AG09309 (cell line): Measurements from ENCODE around the gene STMN3.

ENCODE experiments used
- DNase-seq: peaks from one replicate; pipeline ENCODE4 v3.0.0-alpha.2; 2010; ENCODE audit warnings: low read depth
- H3K4me3 ChIP-seq: 2 replicates; pipeline ENCODE4 v1.5.1; 2011; ENCODE audit warnings: mild to moderate bottlenecking, low read depth, low read length, moderate library complexity; ENCODE audit not compliant: control insufficient read depth
- TF ChIP-seq, protein P1 (sequence below): IDR thresholded peaks from 2 replicates; pipeline ENCODE4 v1.5.1; 2011; ENCODE audit warnings: mild to moderate bottlenecking, low read depth, low read length, inconsistent platforms; ENCODE audit not compliant: insufficient read depth, control insufficient read depth; ENCODE audit errors: missing control alignments

Gene STMN3

DNA sequence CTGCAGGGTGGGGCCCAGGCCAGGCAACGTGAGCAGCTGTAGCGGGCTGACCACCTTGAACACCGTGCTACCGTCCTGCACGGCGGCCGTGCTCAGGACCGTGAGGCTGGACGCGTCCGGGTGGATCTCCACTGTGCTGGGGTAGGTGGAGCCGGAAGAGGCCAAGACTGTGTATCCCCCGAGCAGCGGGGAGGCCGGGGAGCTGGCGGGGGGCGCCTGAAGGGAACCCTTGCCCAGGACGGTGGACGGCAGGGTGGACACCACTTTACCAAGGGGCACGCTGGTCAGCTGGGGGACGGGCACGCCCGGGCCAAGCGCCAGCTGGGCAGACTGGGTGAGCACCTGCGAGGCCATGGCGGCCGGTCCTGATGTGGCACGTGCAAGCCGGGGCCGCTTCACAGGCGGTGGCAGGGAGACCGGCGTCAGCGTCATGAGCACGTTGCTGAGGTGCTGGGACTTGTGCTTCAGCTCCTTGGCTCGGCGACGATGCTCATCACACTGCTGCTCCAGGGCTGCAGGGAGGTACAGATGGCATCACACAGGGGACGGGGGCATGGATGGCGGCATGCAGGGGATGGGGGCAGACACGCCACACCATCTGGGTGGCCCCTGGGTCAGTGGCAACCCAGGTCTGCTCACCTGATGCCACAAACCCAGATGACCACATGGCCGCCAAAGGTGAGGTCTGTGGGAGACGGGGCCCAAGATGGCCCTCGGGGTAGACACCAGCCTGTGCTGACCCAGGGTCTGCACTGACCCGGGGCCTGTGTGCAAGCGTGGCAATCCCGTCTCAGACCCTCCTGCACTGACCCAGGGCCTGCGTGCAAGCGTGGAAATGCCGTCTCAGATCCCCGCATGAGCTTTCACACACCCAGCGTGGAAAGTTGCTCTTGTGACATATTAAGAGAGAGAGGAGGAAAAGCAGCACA, 62.7 kb downstream of the STMN3 start:
- TF ChIP-seq, protein P1, sequence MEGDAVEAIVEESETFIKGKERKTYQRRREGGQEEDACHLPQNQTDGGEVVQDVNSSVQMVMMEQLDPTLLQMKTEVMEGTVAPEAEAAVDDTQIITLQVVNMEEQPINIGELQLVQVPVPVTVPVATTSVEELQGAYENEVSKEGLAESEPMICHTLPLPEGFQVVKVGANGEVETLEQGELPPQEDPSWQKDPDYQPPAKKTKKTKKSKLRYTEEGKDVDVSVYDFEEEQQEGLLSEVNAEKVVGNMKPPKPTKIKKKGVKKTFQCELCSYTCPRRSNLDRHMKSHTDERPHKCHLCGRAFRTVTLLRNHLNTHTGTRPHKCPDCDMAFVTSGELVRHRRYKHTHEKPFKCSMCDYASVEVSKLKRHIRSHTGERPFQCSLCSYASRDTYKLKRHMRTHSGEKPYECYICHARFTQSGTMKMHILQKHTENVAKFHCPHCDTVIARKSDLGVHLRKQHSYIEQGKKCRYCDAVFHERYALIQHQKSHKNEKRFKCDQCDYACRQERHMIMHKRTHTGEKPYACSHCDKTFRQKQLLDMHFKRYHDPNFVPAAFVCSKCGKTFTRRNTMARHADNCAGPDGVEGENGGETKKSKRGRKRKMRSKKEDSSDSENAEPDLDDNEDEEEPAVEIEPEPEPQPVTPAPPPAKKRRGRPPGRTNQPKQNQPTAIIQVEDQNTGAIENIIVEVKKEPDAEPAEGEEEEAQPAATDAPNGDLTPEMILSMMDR = no peak
- no peak for DNase-seq
- H3K4me3 ChIP-seq = no peak overlapping the region
